ENCODE data around the gene CAPN3.

- TF ChIP-seq POLR2AphosphoS5 (IDR thresholded peaks at IDR 0.05; ENCODE audit: low read depth, low read length) (no peak), POLR2A (IDR thresholded peaks at IDR 0.05; ENCODE audit: low read depth, low read length) (no peak)
Measured at GRCh38 chr15:42329992-42330391, 29.3 kb upstream of the CAPN3 start.

Data from GM12891 (cell line).